ENCODE measurements around the gene KDM1A. TPM values are rescaled to one million over a fixed set of nuclear protein-coding genes. Genes with fewer than 3 reads are reported as not detected.

Gene KDM1A
- total and polyA plus RNA-seq, 9 of the 15 experiments (the other 6 are each of a cell fraction or from before 2014, with no cell fraction given), result 59.2 to 181 (median 168) TPM

GRCh38 chr1:23116216-23116836 is 97.1 kb downstream of the KDM1A start (continued):
- TF ChIP-seq ETV6 (IDR thresholded peaks at IDR 0.05; ENCODE audit: borderline replicate concordance in 1 of 2, low read depth in 2 of 2, low read length in 1 of 2) (no peak), ETV6 (CRISPR knock-in tag; IDR thresholded peaks at IDR 0.05; ENCODE audit: borderline replicate concordance) (no peak), ZBED1 (IDR thresholded peaks at IDR 0.05) (no peak), HES1 (IDR thresholded peaks at IDR 0.05; ENCODE audit: low read depth) (no peak), ZBTB17 (CRISPR knock-in tag; IDR thresholded peaks at IDR 0.05) (no peak), BHLHE40 (IDR thresholded peaks at IDR 0.05; ENCODE audit: low read length) (no peak), MITF (IDR thresholded peaks at IDR 0.05) (no peak), SAFB2 (IDR thresholded peaks at IDR 0.05; ENCODE audit: borderline replicate concordance, low read depth, low read length, severe bottlenecking) (no peak), BRD9 (IDR thresholded peaks at IDR 0.05; ENCODE audit: low read depth, partially characterized antibody) (no peak), ZNF41 (CRISPR knock-in tag; conservative IDR thresholded peaks at IDR 0.05) (no peak), USF1 (CRISPR knock-in tag; IDR thresholded peaks at IDR 0.05) (peak; percentile 8; the same call in 1 of the 2 replicates), TCFL5 (CRISPR knock-in tag; conservative IDR thresholded peaks at IDR 0.05) (no peak), RBM22 (IDR thresholded peaks at IDR 0.05; ENCODE audit: low read depth, low read length, poor library complexity, severe bottlenecking) (no peak), EHMT2 (IDR thresholded peaks at IDR 0.05) (peak; percentile 40; the same call in 1 of the 2 replicates), THRB (CRISPR knock-in tag; conservative IDR thresholded peaks at IDR 0.05) (0 out of 2 replicates have a peak, but pooled peaks have one; percentile 52), ZNF232 (CRISPR knock-in tag; IDR thresholded peaks at IDR 0.05) (no peak), NFRKB (IDR thresholded peaks at IDR 0.05; ENCODE audit: low read depth) (0 out of 2 replicates have a peak, but pooled peaks have one; percentile 18), ZNF780A (CRISPR knock-in tag; IDR thresholded peaks at IDR 0.05) (no peak), PKNOX1 (IDR thresholded peaks at IDR 0.05) (peak; percentile 59), ZNF586 (CRISPR knock-in tag; conservative IDR thresholded peaks at IDR 0.05) (no peak), ZNF583 (CRISPR knock-in tag; IDR thresholded peaks at IDR 0.05) (no peak), ZFPM2 (CRISPR knock-in tag; IDR thresholded peaks at IDR 0.05) (no peak), MAX (CRISPR knock-in tag; IDR thresholded peaks at IDR 0.05) (0 out of 2 replicates have a peak, but pooled peaks have one; percentile 13), GATAD2B (IDR thresholded peaks at IDR 0.05; ENCODE audit: borderline replicate concordance) (no peak)

Data from K562 (cell line).